Frontal cortex (tissue), 4 donors: Measurements from ENCODE around the gene RAB3D. TPM values are rescaled to one million over a fixed set of nuclear protein-coding genes. Genes with fewer than 3 reads are reported as not detected.
"Not testable (repeated sequence)": the region's sequence is repeated elsewhere in the genome, so short reads cannot be mapped to it uniquely, and the experiment has no call there.

Experiments
- DNase-seq, 2 donors: peaks; one replicate each; pipeline ENCODE4 v3.0.0; 2012; ENCODE audit warnings: low spot score in 2 of 2
- FAIRE-seq: peaks from 2 replicates; lab custom pipeline; 2012; peaks lifted over from hg19 to GRCh38; lab: Jason Lieb, UNC
- total RNA-seq: library from RNA; depleted of rRNA; stranded (reverse); fragments of >200 nt; gene quantifications from one replicate; pipeline ENCODE4 v1.2.3, GENCODE V29; 2014
- donor health status: control.
- donor health status: control.
- donor health status: control.

RAB3D gene
- total RNA-seq, 1 donor from 2014 or later = 21.6 TPM

DNA sequence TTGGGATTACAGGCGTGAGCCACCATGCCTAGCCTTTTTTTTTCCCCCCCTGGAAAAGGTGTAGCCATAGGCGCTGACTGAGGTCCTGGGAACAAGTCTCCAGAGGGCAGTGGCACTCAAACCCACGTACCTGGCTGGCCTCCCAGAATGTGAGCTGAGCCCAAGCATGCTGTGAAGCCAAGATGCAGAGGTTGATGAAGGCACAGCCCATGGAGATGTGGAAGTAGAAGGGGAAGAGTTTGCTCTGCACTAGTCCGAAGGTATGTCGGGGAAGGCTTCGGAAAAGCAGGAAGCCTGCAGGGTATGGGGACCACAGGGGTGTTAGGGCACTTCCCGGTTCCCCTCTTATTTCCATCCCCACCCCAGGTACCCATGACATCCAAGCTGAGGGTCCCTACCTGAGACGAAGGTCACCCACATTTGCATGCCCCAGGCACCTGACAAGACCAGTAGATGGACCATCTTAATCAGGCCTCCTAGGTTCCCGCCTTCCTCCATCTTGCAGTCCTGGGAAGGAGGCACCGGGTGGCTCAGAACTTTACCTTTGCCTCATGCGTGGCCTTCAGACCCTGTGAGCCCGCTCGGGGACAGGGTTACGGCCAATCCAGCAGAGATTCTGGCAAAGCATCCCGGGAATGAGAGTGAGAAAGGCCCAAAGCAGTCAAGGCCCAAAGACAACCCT is 5.8 kb upstream of the RAB3D start:
- no peak for FAIRE-seq
- DNase-seq = no peak

DNA sequence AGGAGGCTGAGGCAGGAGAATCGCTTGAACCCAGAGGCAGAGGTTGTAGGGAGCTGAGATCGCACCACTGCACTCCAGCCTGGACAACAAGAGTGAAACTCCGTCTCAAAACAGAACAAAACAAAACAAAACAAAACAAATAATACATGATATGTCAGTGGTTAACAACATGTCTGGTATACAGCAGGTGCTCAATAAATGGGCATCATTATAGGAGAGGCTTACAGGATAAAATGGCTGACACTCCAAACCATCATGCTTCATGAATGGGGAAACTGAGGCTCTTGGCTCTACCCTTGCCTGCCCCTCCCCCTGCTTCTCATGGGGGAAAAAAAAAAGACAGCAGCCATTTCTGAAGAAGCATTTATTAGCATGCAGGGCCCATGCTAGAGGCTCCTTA is 3.0 kb upstream of the RAB3D start:
- DNase-seq (no peak), FAIRE-seq (no peak)

DNA sequence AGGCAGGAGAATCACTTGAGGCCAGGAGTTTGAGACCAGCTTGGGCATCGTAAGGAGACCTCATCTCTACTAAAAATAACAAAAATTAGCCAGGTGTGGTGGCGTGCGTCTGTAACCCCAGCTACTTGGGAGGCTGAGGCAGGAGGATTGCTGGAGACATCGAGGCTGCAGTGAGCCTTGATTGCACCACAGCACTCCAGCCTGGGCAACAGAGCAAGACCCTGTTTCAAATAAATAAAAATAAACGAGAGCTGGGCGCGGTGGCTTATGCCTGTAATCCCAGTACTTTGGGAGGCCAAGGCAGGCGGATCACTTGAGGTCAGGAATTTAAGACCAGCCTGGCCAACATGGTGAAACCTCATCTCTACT is 626 bp upstream of the RAB3D start:
- not testable (repeated sequence) for FAIRE-seq, DNase-seq

DNA sequence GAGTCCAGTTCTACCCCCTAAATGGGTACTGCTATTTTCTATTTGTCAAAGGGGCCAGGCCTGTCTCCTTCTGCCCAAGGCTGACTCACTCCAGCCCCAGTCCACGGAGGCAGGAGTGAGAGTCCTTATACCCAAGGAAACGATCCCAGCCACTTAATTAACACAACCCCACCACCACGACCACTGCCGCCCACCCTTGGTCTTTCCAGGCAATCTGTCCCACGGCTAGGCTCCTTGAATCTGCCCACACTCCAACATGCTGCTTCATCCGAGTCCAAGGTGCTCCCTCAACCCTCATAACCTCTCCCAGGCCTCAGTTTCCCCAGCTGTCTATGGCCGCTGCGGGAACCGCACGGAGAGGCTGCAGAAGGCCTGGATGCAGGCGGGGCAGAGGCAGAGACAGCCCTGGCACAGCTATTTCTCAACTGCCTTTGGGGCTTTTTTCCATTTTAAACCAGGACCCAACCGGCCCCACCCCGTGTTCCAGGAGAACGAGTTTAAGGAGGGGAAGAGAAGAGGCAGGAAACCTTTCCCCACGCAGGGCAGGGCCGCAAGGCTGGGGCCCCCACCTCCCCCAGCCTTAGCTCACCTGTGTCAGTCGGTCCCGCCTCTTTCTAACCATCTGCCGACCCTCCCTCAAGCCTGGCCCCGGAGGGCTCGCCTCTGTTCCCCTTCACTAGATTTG is 746 bp downstream of the RAB3D start:
- no peak for FAIRE-seq
- no peak for DNase-seq

DNA sequence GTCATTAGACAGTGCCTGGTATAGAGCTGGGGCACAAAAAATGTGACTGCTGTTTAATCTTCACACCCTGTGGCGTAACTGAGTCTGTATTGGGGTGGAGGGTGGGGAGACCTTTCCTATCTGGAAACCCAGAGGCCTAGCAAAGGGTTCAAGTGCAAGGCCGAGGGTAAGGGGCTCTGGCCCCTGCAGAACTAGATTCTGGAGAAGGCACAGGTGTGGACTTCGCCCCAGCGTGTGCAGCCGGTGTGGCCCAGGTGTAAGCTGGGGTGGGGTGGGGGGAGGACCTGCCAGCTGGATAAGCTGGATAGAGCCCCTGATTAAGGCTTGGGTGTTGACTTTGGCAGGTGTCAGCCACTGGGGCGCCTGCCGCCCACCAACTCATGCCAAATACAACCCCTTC is 1.3 kb downstream of the RAB3D start:
- FAIRE-seq (no peak), DNase-seq (no peak)

DNA sequence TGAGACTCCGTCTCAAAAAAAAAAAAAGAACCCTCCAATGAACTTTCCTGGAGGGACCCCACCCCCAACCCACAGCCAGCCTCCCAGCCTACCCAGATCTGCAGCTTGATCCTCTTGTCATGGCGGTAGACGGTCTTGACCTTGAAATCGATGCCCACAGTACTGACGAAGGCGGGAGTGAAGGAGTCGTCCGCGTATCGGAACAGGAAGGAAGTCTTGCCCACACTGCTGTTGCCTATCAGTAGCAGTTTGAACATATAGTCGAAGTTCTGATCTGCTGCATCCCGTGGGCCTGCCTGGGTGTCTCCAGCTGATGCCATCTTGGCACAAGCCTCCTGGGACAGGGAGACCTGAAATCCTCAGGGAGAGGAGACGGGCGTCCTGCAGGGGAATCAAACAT is 2.4 kb downstream of the RAB3D start:
- FAIRE-seq = no peak
- no peak for DNase-seq

DNA sequence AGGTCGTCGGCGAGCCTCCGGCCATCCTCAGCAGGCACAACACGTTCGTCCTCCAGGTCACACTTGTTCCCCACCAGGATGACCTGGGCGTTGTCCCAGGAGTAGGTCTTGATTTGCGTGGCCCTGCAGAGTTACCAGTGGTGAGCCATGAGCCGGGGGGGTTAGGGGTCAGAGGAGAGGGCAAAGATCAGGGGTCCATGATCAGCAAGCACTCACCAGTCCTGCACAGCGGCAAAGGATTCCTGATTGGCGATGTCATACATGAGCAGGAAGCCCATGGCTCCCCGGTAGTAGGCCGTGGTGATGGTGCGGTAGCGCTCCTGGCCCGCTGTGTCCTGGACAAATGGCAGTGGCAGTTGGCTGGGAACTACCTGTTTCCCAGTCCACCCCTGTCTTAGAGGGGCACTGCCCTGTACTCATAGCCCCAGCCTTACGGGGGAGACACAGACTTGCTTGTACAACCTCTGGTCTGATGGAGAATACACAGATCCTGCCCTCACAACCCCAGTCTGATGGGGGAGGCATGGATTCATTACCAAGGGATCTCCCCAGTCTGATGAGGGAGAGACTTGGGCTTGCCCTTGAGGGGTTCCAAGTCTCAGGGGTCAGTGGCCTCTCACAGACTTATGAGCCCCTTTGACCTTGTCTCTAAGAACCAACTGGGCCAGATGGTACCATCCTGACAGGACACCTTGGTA is 3.9 kb downstream of the RAB3D start:
- no peak for DNase-seq
- no peak for FAIRE-seq

DNA sequence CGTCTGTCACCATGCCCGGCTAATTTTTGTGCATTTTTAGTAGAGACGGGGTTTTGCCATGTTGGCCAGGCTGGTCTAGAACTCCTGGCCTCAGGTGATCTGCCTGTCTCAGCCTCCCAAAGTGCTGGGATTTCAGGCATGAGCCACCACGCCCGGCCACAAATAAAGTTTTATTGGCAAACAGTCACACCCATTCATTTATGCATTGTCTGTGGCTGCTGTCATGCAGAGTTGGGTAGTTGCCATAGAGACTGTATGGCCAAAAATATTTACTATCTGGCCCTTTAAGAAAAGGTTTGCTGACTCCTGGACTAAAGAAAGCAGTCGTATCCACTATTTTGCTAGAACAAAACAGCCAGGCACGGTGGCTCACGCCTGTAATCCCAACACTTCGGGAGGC is 5.6 kb downstream of the RAB3D start:
- DNase-seq, FAIRE-seq: not testable (repeated sequence)

DNA sequence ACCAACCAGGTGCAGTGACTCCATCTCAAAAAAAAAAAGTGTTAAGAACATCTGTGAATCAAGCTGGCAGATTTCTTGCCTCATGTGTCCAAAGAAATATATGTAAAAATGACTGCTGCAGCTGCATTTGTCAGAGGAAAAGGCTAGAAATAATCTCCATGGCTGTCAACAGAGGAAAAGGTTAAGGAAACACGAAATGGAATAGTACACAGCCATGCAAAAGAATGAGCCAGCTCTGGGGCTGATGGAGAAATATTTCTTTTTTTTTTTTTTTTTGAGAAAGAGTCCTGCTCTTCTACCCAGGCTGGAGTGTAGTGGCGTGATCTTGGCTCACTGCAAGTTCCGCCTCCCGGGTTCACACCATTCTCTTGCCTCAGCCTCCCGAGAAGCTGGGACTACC is 6.6 kb downstream of the RAB3D start:
- FAIRE-seq = no peak

DNA sequence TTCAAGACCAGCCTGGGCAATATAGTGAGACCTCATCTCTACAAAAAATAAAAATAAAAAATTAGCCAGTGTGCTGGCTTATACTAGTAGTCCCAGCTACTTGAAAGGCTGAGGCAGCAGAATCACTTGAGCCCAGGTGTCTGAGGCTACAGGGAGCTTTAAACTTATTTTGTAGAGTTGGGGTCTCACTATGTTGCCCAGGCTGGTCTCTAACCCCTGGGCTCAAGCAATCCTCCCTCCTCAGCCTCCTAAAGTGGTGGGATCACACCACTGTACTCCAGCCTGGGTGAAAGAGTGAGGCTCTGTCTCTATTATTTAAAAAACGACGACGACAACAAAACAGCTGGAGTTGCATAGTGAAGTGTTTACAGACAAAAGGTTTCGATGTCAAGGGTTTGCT is 8.0 kb downstream of the RAB3D start:
- no peak for FAIRE-seq
- DNase-seq = no peak

More for the DNA sequence above, 6.6 kb downstream of the RAB3D start:
- DNase-seq = no peak

DNA sequence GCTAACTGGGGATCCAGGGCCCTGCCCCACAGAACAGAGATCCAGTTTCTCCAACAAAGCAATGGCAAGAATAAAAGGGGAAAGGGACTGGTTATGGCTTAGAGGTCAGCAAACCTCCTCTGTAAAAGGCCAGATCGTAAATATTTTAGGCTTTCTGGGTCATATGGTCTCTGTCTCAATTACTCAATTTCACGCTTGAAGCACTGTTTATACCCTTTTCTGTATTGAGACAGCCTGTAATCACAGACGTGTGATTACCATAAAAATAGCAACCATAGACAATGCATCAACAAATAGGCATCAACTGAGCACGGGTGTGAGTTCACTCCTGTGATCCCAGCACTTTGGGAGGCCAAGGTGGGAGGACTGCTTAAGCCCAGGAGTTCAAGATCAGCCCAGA is 9.3 kb downstream of the RAB3D start:
- FAIRE-seq (no peak), DNase-seq (no peak)

DNA sequence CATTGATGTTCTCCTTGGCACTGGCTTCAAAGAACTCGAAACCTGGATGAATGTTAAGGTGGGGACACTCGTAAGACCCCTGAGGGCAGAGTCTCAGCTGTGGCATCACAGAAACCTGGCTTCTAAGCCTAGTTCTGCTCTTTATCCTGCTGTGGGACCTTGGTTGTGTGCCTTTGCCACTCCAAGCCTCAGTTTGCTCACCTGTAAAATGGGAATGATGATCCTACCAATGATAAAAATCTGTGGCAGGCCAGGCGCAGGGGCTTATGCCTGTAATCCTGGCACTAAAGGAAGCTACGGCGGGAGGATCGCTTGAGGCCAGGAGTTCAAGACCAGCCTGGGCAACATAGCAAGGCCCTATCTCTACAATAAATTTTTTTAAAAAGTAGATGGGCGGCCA is 13.9 kb downstream of the RAB3D start:
- no peak for DNase-seq
- FAIRE-seq = no peak

DNA sequence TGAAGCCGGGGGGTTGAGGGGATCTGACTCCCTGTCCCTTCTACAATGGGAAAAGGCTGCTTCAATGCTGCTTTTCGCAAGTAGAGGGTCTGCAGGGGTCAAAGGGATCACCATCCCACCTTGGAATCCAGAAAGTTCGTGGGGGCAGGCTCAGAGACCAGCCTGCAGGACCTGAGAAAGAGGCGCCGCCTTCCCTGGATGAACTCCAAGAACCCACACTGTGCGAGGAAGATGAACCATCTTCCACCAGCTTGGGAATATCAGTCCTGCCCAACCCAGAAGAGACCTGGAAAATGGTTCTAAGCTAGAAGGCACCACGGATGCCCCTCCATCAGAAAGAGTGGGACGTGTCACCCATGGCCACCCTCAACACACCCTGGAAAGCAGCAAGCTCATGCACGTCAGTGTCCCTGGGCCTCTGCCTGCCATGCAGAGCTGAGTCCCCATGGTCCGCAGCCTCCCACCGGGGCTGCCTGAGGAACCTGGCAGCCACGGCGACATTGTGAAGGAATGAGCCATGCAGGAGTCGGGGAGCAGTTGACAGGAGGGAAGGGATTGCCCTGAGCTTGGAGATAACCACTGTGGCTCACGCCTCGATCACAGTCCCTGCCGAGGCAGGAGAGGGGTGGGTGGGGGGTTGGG is 14.6 kb downstream of the RAB3D start:
- DNase-seq = no peak
- FAIRE-seq = no peak

DNA sequence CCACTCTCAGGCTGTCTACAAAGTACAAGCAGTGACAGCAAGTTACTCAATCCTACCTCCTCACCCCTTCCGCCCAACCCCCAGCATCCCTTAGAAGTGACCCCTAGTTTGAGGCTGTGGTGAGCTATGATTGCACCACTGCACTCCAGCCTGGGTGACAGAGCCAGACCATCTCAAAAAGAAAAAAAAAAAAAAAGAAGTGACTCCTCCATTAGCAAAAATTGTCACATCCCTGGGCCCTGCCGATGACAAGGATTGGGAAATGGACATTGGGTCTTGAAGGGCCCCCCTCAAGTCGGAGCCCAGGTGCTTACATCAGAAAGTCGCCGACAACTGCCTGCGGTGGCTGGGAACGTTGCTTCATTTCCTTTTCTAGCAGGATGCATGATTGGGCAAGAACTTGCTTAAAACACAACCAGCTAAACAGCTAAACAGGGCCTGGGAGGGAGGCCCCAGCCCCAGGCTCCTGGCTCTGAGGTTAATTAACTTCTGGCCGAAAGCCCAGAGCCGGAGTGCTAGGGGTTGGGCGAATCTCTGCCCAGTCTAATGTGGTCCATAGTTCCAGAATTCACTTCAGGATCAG is 15.3 kb downstream of the RAB3D start:
- no peak for DNase-seq

DNA sequence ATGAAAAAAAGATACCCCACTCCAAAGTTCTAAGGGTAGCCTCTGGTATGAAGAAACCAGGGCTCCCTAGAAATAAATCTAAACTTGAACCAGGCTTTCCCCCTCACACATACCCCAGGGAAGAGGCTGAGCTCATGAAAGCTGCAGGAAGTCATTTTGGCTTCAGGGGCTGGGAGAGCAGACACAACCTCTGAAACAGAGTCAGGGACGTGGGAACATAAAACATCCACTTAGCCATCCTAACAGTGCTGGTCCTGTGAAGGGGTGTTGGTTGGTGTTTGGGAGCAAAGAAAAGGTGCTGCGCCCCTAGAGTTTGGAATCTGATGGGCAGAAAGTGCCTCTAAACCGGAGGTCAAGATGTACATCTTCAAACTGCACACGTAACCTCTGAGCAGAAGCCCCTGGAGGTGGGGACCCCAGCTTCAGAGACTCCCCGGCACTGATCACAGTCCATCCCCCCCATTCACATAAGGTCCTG is 15.8 kb downstream of the RAB3D start:
- no peak for FAIRE-seq
- no peak for DNase-seq

More for the DNA sequence above, 15.3 kb downstream of the RAB3D start:
- no peak for FAIRE-seq

DNA sequence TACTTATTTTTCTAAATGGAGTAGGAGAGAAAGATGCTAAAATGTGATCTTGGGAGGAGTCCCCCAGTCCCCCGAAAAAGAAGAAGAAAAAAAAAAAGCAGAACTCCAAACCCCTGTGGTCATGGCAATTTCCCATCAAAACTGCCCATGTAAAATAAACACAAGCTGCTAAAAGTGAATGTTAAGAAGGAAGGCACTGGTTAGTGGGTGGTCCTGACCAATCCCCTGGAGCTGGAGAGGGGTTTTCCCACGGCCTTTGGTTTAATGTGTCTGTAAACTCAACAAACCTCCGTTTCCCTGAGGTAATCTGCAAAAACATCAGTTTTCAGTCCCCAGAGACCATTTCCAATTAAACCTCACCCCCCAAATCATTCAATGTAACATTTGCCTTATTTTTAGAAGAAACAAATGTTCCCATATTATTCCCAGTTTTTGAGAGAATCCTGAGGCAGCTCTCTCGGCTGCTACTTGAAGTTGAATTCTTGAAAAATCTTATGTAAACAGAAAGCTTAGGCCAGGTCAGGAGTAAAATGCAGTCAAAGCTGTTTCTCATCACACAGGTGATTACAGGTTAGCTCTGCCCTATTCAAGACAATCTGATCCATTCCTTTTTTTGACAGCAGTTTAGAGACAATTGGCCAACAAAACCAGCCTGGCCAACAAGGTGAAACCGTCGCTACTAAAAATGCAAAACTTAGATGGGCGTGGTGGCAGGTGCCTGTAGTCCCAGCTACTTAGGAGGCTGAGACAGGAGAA is 17.0 kb downstream of the RAB3D start:
- DNase-seq = no peak

DNA sequence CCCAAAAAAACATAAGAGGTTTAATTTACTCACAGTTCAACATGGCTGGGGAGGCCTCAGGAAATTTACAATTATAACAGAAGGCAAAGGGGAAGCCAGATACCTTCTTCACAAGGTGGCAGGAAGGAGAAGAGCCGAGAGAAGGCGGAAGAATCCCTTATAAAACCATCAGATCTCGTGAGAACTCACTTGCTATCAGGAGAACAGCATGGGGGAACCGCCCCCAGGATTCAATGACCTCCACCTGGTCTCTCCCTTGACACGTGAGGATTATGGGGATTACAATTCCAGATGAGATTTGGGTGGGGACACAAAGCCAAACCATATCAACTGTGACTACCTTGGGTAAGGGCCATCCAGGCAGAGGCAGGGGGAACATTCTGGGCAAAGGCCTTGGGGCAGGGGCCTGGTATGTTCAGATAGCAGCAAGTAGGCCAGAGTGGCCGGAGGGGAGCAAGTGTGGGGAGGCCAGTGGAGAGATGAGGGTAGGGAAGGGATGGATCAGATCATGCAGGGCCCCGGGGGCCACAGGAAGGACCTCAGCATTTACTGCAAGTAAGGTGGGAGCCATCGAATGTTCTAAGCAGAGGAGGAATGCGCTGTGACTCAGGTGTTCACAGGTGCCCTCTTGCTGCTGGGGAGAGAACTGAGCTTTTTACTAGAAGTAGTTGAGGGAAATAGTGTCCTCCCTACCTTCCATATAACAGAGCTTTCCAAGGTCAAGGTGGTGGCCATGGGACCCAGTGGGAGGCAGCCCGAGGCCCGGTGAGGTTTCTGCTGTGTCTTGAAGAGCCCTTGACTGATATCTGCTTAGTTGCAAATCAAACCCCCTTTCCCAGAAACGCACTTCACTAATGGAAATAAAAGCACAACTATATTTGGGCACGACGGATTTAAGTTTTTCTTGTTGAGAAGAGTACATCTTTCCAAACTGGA is 18.0 kb downstream of the RAB3D start:
- no peak for DNase-seq
- FAIRE-seq = no peak

More for the DNA sequence above, 17.0 kb downstream of the RAB3D start:
- FAIRE-seq = no peak

DNA sequence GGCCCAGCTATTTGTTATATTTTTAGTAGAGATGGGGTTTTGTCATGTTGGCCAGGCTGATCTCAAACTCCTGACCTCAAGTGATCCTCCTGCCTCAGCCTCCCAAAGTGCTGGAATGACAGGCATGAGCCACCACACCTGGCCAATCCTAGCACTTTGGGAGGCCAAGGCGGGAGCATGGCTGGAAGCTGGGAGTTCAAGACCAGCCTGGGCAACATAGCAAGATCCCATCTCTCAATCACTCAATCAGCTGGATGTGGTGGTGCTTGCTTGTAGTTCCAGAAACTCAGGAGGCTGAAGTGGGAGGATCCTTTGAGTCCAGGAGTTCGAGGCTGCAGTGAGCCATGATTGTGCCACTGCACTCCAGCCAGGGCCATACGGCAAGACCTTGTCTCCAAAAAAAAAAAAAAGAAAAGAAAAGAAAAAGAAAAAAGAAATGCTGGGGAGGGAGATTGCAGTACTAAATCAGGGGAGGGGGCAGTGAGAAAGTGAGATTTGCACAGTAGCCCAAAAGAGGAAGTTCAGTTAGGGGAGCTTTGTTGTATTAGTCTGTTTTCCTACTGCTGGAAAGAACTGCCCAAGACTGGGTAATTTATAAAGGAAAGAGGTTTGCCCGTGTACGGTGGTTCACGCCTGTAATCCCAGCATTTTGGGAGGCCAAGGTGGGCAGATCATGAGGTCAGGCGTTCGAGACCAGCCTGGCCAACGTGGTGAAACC is 19.0 kb downstream of the RAB3D start:
- DNase-seq, FAIRE-seq: not testable (repeated sequence)
